ENCODE data around the gene TLN1.

The TLN1 gene

DNA sequence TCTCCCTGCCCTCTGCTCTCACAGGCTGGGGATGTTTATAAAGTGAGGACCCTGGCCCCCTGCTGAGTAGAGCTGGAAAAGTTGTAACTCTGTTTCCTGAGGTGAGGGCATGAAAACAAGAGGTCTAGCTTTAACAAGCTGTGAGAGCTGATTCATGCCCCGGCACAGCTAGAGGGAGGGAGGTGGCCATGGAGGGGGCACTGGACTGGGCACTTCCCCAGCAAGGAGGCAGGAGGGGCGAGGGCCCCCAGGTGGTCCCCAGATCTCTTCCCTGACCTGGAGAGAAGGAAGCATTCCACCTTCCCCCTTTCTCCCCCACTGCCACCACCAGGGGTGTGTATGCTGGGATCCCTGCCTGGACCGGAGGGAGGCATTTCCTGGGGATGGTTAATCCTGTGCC lies 22.3 kb upstream of the TLN1 start, which contains the start of gene MSMP:
Gene MSMP, minus strand, starts transcription at position 13 of the 400 bp plus-strand sequence. CDS start 147 bp downstream, outside the sequence.
- DNase-seq = no peak

DNA sequence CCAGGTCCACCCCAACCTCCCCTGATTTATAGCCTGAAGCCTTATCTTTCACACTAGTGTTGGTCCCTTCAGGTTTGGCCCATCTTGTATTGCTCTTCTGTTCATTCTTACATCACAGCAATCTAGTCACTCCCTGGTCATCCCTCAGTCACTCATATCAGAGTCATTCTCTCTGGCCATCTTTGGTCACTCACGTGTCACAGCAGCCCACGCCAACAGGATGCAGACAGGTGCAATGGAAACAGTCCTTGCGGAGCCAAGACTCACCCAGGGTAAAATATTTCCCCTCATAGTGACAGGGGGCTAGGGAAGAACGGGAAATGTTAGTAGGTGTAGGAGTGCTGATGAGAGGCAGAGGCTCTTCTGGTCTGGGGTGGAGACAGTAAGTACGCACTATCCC lies 21.5 kb upstream of the TLN1 start:
- DNase-seq = no peak

DNA sequence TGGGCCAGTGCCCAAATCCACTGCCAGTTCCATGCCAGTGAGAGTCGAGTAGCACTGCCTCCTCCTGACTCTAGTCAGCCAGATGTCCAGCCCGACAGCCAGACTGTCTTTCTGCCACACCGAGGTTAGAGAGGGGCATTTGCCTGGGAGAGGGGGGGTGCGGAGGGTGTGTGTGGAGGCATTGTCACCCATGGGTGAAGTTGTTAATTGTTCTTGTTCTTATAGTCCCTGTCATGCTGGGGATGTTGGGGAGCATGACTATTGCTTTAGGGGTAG lies 18.2 kb upstream of the TLN1 start:
- no peak for DNase-seq

DNA sequence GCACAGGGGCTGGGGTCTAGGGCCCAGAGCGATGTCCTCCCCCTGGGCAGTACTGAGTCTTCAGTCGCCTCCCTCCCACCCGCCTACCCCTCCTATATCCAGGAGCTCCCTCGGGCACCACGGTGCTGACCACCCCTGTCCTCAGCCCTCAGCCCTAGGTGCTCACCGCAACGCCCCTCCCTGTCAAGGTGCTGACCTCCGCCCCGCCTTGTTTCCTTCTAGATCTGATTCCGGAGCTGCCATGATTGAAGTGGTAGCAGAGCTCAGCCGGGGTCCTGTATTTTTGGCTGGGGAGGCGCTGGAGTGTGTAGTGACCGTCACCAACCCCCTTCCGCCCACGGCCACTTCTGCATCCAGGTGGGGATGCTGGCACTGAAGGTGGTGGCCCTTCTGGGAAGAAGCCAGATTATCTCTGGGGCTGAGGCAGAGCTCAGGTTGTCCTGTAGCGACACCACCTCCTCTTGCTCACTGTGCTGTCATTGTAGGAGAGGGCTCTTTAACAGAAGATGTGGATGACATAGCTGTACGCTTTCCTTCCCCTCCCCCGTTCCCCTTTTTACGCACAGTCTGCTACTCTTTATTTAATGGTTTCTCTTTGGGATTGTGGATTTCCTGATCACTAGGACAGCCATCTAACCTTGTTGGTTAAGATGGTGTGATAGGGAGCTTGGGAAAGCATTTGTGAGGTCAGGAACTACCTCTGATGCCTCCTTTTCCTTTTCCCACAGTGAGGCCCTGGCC lies 17.7 kb upstream of the TLN1 start:
- DNase-seq = peak; percentile 49

DNA sequence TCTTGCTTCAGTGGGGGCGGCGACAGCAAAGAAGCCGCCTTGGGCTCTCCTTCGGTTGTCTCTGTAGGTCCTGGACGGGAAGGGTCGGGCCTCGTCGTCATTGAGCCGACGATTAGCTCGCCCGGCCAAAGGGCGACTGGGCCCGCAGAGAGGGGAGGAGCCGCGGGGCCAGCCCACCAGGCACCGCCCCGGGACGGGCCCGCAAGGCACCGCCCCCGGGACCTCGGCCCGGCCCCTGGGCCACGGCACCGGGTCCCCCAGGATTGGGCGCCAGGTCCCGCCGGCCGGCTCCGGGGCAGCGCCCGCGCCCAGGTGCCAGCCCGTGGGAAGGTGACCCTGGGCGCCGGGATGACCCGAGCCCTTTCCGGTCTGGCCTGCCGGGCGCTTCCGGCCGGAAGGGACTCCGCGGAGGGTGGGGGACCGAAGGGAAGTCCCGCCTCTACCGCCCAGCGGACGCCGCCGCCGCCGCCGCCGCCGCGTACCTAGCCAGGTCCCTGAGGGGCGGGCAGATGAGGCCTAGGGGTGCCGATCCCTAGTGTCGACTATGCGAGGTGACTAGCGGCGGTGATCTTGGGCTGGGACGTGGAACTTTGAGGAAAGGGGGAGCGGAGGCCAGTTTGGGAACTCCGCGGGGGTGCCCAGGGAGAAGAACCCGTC lies 17.0 kb upstream of the TLN1 start, which contains the start of the genes GBA2 and RGP1:
Gene GBA2, minus strand, starts transcription at position 371 of the 657 bp plus-strand sequence. CDS start 524 bp downstream, outside the sequence.
Gene RGP1, plus strand, starts transcription at position 430 of the 657 bp plus-strand sequence. CDS start 469 bp downstream, outside the sequence.
- DNase-seq = peak; percentile 92

DNA sequence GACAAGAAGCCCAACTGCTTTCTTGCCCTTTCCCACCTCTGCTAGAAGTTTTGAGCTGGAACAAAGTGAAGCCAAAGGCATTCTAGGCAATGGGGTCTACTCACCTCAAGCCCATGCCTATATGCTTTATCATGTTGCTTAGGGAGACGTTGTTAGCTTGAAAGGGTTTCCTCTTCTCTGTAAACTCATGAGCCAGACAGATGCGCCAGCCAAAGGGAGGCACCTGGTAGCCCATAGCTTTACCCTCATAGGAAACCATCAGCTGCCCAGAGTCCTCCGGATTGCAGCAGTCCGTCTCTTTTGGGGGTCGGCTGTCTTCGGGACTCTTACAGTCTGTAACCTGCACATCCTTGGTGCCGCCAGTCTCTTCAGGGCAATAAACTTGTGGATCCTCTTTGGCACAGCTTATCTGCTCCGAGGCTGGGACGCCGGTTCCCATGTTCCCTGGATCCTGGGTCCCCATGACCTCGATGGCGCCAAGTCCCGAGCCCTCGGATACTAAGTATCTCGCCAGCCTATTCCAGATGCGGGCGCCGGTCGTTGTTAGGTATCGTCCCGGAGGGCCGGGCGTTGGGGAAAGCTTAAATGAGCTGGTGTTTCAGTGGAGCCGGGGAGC lies 16.4 kb upstream of the TLN1 start:
- peak; percentile 47 for DNase-seq

DNA sequence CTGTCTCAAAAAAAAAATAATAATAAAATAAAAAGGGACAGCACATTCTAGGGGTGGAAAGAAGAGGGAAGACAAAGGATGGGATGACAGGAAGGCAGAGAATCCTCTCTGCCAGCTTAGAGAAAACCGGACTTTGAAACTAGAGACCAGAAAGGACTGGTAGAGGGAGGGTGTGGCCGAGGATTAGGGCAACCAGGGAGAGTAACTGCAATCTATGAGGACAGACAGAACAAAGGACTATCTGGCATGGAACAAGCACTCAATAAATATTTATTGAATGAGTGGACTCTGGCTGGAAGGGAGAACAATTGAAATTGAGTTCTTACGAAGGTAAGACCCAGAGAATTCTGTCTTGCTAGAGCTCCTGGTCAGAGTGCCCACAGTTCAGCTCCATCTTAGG lies 14.6 kb upstream of the TLN1 start:
- DNase-seq = peak; percentile 18

DNA sequence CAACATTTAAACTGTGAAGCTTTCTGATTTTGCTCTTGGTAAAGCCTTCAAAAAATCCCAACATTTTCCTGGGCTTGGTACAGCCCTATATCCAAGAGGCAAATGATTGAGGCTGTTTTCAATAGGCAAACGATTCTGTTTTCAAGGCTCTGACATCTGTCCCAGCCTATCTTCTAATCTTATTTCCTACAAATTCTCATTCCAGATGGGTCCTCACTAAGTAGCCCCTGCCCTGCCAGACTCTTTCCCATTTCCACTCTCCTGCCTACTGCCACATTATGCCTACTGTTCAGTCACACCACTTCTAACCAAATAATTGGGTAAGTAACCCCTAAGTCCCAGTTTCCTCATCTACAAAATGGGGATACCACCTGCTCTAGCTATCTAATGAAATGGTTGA lies 13.6 kb upstream of the TLN1 start:
- DNase-seq = peak; percentile 53

DNA sequence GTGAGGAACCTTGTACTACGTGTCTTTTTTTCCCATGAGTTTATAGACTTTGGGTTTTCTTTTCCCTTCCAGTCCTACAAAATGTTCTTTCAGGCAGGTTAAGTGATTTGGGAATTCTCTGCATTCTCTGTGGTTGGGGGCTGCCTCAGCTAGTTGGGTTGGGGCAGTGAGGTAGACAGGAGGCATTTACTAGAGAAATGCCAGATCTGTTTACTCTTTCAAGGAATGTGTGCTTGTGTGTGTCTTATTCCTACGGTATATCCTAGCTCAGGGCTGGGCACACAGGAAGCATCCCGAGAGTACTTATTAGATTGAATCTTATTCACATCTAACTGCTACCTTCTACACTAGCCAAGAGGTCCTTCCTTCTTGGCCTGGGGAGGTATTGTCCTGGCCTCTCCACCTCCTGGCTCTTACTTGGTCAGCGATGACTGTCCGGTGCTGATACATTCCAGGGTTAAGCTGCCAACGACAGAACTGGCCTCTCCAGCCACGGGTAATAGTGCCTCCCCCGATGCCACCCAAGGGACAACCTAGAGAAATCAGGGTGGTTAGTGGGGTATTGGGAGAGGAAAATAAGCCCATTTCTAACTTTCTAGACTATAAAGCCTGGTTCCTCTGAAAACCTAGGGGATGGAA lies 12.0 kb upstream of the TLN1 start:
- no peak for DNase-seq

DNA sequence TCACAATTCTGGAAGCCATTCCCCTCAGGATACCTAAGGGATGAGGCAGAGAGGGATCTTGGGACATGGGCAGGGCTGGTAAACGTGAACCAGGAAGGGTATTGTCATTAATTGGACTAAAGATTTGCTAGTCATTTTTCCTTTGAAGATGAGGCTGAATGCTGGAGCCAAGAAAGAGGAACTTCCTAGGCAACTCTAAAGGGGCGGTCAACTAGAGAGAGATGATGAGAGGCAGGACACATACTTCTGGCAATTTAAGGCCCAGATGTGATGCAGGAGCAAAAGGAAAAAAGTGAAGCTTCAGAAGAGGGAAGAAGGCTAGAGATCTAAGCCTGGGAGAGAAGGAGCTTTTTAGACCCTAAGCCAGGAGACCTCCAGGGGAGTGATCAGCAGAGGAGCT lies 11.5 kb upstream of the TLN1 start:
- DNase-seq = no peak

DNA sequence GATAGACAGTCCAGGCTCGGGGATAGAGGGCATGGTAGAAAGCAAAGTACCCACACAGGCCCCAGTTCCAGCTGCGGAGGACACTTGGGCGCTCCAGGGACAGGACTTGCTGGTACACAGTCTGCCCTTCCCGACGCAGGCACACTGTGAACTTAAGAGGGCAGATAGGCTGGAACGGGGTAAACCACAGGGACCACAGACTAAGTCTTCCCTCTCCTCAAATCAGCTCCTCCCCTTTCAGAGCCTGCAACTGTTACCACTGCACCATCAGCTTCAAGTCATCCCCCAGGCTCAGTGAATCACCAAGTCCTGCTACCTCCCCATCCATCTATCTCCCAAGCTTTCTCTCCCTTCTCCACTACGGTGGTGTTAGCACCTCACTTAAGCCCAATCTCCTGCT lies 9.7 kb upstream of the TLN1 start:
- no peak for DNase-seq

DNA sequence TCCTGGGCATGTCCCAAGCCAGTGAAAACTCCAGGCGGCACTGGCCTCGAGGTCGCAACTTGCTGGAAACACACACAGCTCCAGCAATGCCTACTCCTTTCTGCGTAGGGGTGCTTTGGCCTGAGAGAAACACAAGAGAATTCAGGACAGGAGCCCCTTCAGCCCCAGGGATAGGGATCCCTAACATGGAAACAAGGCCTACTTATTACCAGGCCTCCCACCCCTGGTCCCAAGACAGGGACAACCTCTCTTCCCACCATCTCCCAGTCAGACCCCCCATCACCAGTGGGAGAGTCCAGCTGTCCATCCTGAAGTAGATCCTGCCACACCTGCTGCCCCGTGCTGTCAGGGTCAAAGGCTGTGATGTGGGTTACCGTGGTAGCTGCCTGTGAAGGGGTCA lies 8.2 kb upstream of the TLN1 start:
- DNase-seq = no peak

DNA sequence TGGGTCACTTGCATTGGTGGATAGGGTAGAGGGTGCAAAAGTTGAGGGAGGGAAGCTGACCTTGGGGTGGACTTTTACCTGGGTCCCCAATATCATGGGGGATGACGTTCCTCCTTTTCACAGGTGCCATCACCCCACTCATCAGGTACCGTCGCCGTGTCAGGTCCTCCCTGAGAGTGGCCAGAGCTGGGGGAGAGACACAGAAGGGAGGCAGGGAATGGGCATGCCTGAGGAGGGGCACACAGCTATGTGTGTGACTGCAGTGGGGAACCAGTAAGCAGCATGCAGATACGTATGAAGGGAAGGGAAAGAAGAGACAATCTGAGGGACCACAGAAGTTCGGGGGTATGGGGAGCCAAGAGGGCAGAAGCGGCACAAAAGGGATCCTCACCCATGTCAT lies 6.9 kb upstream of the TLN1 start:
- no peak for DNase-seq

DNA sequence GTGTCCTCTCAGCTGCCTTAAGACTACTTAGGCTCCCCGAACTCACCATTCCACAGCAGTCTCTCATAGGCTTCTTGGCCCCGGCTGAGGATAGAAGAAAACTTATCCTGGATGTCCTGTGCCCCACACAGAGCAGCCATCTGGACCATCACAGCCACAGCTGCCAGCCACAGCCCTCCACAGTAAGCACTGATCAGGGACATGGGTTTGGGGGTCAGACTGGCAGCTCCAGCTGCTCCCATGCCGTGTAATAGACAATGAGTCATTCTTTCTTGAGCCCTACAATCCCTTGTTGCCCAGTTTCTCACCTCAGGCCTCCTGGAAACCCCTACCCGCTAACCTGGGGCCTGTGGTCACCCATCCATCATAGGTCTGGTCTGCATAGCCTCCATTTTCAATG lies 6.2 kb upstream of the TLN1 start:
- no peak for DNase-seq

DNA sequence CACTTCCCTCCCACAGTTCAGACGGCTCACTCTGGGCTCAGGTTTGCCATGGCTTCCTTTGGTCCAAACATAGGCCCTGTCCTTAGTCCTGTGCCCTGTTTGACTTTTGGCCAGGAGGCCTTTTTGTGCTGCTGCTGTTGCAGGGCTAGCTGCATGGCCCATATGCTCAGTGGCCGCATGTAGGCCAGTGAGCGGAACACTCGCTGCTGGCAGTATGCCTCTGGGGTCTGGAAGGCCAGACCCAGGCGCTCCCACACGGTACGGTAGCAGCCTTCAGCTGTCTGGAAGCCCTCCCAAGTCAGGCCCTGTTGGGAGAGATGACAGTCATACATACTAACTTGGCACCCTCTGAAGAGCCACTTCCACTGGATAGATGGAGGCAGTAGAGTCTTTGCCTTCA lies 5.1 kb upstream of the TLN1 start:
- DNase-seq = no peak

DNA sequence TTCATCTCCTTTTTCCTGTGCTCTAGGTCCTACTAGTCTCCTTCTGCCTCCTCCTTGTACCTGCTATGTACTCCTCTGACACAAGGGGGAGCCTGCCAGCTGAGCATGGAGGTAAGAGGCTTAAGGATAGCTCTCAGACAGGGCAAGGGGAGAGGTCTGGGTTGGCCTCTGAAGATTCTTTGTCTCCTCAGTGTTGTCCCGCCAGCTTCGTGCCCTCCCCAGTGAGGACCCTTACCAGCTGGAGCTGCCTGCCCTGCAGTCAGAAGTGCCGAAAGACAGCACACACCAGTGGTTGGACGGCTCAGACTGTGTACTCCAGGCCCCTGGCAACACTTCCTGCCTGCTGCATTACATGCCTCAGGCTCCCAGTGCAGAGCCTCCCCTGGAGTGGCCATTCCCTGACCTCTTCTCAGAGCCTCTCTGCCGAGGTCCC lies 4.2 kb upstream of the TLN1 start:
- DNase-seq = peak; percentile 79

DNA sequence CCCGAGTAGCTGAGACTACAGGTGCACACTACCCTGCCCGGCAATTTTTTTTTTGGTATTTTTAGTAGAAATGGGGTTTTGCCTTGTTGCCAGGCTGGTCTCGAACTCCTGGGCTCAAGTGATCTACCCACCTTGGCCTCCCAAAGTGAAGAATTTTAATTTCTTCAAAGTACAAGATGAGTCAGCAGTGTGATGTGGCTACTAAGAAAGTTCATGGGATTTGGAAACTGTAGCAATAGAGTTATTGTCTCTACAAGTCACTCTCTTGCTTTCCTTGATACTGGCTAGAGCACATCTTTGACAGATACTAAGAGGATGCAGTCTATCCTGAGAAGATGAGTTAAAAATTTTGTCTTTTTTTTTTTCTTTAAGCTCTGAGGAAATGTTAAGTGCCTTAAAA lies 2.1 kb upstream of the TLN1 start:
- no peak for DNase-seq

DNA sequence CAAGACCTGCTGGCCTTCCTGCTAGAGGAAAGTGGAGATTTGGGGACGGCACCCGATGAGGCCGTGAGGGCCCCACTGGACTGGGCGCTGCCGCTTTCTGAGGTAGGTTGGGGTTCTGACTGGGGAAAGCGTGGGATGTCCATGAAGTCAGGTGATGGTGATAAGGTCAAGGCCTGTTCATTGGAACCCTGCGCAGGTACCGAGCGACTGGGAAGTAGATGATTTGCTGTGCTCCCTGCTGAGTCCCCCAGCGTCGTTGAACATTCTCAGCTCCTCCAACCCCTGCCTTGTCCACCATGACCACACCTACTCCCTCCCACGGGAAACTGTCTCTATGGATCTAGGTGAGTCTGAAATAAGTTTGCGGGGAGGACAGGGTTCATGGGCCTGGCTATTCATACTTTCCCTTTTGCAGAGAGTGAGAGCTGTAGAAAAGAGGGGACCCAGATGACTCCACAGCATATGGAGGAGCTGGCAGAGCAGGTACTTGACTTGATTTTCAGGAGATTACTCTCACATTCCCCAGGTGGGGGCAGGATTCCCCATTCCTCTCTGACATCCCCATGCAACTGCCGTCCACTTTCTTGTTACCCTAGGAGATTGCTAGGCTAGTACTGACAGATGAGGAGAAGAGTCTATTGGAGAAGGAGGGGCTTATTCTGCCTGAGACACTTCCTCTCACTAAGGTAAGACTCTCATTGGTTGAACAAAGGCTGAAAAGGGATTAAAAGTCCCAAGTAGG lies 976 bp upstream of the TLN1 start:
- DNase-seq = peak; percentile 78

DNA sequence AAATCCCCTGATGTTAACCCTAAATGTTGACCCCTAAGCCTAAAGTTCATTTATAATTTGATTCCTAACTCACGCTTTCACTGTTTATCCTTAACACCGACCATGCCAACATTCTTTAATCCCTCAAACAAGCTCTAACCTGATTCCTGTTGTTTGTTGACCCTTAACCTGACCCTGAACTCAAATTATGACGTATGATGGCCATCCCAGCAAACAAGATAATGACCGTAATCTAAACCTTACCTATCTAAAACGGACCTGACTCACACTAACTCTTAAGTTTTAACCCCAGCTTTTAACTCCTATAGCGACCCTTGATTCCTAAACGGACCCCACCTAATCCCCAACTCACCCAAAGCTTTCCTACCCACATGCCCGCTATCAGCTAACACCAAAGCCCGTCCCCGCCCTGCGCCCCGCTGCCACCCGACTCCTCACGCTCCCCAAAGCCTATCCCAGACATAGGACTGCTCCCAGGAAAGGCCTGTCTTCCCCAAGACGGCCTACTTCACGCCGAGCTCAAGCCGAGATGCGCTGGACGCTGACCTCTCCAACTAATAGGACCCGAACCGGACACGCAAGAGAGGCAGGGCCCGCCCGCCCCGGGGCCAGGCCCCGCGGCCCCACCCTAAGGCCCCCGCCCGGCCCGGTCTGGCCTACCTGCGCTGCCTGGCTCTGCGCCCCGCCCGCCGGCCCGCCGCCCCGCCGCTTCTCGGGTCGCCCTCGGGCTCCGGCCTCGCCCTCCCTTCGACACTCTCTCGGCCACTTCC lies 395 bp downstream of the TLN1 start:
- no peak for DNase-seq

DNA sequence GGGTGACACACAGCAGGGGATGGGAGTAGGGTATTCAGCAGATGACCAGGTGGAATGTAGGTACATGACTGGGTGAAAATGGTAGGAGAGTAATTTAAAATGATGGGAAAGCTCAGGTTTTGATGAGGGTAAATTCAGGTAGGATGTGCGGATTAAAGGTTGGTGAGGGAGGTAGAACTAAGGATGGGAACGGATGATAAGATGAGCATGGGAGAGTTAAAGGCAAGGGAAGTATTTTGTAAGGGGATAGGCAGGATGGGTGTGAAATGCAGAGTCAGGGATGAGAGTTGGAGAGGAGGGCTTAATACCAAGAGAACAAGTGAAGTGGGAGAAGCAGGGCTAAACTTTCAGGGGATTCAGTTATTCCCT lies 1.5 kb downstream of the TLN1 start:
- no peak for DNase-seq

DNA sequence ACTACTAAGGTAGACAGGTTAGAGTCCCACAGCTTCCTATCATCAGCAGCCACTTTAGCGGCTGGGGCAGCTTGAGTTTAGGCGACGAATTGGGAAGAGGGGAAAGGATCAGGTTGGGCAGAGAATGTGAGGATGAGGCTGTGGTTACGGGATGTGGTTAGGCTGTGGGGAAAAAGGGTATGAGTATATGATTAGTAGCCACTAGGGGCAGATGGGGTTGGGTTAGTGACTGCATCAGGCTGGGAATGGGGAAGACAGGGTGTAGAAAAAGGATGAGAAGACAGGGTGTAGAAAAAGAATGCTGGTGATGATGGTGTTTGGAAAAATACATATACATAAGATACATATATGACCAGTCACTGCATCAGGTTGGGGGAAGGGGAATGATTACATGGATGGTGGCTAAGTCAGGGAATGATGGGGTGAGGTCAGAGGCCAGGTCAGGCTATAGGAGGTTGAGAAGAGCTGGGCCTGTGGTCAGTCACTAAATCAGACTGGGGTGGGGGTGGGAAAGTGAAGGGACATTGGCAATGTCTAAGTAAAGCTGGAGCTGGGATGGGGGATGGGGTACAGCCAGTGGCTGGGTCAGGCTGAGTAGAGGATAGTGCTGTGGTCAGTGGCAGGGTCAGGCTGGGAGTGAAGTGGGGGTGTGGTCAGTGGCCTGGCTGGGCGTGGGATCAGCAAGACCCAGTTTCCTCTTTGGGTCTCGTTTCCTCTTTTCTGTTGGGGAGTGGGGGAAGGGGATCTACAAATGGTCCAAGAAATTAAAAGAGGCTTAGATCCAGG lies 2.1 kb downstream of the TLN1 start:
- peak; percentile 43 for DNase-seq

Data from NCI-H69 (cell line).